GM18519 (cell line): ENCODE data around the gene URB2.
A peak's percentile ranks its signal among the peaks of the same experiment; 100 is the strongest.

Experiments used
- ATAC-seq: cut with Tn5 transposase; IDR thresholded peaks from one replicate; pipeline ENCODE4 v1.9.1; 2021; ENCODE audit warnings: mild to moderate bottlenecking, moderate library complexity; ENCODE audit not compliant: unreplicated experiment, low FRiP score

URB2 gene

DNA sequence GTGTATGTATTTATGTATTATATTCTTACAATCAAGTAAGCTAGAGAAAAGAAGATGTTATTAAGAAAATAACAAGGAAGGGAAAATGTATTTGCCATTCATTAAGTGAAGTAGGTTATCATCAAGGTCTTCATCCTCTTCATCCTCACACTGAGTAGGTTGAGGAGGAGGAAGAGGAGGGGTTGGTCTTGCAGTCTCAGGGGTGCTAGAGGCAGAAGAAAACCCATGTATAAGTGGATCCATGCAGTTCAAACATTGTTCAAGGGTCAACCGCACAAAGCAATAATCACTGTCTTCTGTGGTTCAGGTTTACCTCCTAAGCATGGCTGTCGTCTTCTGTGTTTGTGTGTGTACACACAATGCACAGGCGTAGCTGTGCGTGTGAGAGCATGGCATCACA lies 16.9 kb downstream of the URB2 start:
- ATAC-seq = no peak

DNA sequence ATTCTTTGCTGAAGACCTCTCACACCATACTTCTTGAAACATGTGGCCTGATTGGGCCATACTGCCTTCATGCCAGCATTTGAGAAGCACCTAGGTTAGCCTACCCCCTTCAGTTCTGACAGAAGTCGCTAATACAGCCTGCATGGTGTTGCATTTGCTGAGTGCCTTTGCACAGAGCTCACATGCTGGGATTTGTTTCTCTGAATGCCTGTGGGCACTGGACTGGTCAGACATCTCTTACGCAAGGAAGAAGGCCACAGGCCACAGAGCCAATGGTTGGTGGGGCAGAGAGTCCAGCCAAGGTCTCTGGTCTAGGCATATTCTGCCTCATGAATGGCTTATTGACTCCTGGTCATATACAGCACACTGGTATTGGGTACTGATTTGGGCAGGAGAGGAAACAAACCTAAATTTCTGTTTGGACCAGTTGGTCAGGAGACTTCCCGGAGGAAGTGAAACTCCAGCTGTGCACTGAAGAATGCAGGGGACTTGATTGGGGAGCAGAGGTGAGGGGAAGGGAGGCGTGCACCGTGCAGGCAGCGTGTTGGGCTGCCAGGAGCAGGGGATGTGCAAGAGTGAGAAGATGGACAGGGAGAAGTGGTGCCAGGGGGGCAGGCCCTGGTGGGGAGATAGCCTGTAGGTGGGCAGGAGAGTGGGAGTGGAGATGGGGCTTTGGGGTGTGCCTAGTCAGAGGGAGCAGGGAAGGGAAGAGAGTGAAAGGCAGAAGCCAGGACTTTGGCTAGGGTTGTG lies 18.1 kb downstream of the URB2 start:
- ATAC-seq = no peak

DNA sequence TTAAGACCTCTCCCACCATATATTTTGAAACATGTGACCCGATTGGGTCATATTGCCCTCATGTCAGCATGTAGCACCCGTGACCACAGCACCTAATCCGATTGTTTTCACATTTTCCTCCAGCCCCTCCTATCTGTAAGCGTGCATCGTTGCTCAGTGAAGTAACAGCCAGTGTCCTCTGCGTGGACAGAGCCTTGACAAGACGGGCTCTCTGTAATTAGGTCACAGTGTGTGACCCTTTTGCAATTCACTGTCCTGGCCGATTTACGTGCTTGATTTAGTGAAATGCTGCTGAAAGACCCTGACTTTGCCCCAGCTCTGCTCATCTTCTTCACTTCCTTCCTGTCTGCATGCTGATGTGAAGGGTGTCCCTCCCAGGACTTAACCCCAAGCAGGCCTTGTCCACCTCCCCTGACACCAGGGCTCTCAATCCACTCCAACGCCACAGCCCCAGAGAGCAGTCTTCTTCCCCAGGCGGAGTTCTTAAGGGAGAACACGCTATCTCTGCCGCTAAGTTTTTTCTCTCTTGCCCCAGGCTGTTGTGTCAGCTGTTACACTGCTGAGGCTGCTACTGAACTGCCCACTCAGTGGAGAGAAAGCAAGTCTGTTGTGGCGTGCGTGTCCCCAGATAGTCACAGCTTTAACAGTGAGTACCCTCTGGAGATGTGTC lies 19.4 kb downstream of the URB2 start:
- ATAC-seq = no peak

DNA sequence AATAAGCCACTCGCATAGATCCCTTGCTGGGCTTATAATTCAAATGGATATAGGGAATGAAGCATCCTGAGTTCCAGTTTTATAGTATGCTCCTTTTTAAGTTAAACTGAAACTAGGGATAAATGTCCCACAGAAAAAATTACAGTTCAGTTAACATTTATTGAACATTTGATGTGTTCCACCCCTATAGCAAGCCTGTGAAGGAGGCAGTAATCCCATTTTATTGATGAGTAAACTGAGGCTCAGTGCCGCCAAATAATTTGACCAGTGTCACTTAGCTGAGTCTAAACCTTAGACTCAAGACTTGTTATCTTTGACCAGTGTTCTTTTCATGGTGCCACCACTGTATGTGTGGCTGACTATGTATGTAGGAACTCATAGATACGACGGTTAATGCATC lies 22.4 kb downstream of the URB2 start:
- no peak for ATAC-seq

DNA sequence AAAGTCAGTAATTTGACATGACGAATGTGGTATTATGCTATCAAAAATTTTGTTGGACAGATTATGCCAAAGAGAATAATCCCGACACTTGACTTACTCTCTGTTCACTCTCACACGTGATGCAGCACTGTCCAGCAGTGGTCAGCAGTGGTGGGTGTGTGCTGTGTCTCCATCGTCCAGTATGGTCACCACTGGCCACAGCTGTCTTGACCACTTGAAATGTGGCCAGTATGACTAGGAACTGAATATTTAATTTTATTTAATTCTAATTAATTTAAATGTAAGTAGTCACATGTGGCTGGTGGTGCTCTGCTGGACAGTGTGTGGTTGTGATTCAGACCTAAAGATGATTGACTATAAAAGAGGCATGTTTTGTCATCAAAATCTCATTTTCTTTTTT lies 24.0 kb downstream of the URB2 start:
- no peak for ATAC-seq

DNA sequence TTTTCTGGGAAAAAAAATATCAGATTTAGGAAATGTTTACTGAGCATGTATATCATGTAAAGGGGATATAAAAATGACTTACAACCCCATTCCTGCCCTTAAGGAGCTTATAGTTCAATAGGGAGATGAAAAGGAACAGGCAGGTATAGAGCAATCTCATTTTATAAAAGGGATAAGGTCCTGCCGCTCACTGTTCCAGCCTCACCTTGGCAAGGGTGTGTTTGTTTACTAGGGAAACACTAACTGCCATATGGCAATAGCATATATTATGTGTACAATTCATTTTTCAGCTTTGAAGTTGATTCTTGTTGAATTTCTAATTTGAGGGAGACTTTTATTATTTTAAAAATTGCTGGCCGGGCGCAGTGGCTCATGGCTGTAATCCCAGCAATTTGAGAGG lies 25.5 kb downstream of the URB2 start:
- ATAC-seq = no peak

DNA sequence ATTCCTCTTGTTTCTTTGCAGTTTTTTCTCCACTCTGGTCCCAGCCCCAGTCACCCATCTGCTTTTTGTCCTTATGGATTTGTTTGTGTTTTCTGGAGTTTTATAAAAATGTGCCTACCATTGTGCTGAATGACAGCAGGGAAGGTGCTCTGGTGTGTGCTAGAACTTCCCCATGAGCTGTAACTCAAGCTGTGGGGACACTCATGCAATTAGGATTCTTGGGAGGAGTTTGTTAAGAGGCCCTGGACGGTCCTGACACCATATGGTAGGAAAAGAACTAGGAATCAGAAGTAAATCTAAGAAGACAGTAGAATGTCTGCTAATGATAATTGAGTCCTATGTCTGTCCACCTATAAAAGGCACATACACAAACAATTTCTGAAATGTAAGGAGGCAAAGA lies 27.4 kb downstream of the URB2 start:
- no peak for ATAC-seq

DNA sequence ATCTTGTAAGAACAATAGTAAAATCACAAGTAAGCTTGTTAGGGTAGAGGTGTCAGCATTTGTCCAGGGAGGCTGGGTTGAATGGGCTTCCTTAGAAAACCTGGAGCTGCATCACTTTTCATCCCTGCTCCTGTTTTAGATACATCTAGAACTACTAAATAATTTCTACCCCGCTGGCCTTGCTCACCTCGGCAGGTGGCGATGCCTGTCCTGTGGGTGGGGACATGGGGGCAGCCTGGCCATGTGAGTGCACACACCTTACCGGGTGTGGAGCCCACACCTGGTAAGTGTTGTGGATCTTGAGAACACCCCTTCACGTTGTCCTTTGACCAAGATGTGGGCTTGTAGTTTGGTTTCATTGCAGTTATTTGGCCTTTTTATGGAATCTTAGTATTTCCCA lies 29.7 kb downstream of the URB2 start:
- no peak for ATAC-seq

DNA sequence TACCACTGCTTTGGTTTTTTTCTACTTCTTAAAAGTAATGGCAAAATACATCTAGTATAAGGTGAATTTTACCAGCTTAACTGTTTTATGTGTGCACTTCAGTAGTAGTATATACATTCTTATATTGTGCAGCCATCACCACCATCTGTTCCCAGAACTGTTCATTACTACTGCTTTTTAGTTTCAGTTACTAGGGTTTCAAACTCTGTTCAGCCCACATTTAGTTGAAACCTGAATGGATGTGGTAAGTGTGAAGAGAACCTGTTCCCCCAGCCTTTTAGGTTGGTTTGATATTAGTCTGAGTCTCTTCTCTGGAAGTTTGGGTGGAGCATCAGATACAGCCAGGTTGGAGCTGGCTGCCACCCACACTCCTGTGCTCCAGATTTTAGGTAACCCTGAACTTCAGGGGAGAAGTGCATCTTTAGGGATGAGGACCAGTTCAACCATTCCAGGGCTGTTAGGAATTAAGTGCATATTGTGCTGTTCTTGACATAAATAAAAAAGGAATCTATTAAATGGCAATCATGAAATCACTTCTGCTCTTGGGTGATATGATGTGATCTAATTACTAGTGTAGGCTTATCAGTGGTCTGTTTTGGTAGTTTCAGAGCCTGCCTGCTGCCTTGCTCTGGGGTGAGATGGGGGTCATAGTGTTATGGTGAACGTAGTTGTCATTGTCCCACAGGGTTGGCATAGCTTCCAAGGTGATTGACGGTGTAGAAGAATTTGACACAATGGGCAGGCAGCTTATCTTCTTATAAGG lies 32.1 kb downstream of the URB2 start:
- ATAC-seq = no peak

DNA sequence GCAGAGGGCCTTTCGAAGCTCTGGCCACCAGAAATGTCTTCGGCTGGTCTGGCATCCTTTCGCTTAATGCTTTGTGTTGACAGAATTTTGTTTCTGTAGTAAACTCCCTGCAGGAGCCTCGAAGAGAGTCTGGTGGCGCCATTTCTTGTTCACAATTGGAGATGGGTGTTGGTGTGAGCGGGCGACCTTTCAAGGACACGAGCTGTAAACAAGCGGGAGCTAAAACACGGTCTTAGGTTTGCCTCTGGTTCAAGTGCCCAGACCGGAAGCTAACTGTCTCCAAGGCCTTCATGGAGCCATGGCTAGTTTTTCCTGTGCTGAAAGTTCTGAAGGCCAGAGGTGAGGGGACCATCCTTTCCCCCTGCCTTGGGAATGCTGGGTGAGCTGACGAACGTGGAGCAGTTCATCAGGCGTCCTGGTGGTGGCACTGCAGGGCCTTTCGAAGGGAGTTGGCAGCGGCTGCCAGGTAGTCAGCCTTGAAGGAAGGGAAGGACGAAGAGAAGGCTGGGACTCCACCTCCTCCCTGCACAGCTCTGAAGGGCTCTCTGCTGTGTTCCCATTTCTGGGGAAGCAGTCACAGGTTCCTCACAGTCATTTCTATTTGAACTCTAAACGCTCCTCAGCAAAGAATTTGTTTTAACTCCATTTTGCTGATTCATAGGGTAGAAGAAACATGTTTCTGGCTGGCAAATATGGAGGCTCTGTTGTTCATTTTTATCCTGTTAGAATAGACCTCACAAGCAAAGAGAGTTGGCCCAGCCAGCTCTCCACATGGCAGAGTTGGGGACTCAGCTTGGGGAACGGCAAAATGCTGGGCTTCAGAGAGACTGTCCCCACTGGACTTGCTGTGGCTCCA lies 35.2 kb downstream of the URB2 start:
- peak; percentile 62 for ATAC-seq

DNA sequence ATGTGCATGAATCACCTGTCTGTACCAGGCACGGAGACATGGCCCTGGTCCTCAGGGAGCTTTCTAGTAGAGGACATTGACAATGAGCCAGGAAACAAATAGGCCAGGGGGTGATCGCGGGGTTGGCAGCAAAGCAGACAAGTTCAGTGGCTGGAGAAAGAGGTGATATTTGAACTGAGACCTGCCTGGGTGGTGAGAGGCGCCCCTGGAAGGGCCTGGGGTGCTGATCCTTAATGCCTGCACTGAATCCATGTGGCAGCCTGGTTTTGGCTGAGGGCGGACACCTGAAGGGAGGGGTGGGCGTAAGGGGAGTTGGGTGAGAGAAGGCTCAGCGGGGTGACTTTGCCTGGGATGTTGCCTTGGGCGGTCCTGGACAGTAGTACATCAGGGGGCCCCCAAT lies 35.9 kb downstream of the URB2 start:
- ATAC-seq = no peak

DNA sequence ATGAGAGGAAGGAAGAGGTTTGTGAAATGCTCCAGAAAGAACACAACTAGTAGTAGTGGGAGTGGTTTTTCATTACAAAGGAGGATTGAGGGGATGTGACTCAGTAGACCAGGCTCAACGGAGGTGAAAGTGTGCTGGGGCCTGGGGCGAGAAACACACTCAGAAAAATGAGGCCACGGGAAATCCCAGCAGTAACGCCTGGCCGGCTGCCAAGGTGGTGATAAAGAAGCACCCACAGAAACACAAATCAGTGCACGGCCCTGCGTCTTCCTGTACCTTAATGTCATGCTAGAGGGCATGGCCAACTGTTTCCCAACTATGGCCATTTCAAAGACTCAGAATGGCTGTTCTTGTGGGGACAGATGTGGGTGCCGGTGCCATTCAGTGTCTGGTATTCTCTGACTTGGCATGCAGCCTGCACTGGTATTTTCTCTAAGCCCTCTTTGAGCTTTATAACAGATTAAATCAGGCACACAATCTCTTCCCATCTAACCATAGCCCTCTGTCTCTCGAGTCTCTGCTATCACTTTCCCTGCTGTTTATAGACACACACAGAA lies 38.2 kb downstream of the URB2 start:
- no peak for ATAC-seq

DNA sequence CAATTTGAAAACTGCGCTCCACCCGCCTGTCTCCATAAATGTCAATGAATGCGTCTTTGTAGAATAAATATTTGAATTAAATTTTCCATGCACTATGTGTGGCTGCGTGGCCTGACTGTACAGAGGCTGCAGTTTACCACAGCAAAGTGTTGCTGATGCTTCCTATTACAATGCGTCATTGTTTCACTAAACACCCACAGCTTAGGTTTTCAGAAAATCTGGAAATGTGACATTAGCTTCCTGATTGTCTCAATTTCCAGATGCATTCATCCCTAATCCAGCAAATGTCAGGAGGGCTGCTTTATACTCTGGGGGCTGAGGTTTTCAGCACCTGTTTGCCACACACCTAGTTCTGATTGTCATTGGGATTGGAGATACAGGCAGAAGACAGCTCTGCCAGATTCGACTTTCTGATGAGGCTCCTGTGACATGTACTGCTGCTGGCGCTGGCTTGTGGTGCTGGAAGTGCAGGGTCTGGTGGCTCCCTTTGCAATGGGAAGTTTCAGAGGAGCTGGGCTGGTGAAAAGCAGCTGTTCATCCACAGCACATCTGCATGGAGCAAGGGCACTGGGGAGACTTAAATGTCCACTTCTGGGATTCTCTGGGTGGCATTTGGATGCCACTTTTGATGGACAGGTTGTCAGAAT lies 40.0 kb downstream of the URB2 start:
- ATAC-seq = no peak

DNA sequence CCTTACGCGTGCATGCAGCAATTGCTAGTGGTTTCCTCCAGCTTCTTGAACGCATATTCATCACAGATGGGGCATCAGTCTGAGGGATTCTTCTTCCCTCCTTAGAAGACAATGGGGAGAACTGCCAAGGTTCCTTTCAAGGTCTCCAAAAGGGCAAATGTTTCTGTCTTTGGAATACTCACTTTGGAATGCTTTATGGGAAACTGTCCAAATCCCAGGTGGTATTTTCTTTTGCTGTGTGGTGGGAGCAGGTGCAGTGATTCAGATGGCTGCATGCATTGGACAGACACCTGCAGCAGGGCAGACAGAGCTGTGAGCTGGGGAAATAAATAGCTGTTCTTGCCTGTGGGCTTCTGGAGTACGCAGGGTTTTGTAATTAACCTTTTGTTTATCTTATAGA lies 40.5 kb downstream of the URB2 start:
- ATAC-seq = no peak

DNA sequence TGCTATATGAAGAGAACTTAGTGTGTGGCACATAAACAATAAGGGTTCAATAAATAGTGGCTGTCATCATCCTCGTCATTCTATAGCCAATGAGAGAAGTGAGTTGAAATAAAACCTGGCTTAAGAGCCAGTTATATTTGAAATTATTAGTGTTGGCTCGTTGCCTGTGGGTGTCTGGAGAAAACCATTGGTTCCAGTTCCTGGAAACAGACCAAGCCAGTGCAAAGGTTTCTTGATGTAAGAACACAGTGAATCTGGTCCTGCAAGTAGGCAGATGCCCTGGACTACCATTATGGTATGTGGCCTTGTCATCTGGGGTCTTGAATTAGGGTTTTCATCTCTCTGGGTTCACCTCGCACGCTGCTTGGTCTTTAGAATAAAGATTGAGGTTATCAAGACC lies 43.3 kb downstream of the URB2 start:
- ATAC-seq = no peak

DNA sequence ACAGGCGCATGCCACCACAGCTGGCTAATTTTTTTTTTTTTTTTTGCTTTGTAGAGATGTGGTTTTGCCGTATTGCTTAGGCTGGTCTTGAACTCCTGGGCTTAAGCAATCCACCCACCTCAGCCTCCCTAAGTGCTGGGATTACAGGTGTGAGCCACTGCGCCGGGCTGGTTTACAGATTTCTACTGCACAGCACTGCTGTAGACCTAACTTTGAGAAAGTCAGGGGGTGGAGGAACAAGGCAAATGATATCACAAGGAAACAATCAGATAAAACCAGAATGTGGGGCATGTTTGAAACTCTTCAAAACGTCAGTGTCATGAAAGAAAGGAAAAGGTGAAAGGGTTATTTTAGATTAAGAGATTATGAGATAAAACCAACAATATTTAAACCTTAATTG lies 45.3 kb downstream of the URB2 start:
- ATAC-seq = no peak

DNA sequence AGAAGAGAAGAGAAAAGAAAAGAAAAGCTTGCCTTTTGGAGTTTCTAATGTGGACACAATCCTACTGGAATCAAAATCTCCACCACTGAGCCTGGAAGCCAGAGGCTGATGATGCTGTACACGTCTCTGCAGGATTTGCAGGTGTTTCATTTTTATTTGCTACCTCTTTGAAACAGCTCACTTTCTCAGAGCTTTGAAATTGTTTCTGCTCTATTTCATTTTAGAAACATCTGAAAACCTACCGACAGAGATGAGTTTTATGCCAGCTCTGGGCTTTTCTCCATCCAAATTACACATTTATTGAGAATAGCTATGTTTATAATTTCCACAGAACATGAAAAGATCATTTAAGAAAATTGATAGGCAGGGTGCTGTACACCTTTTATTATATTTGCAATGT lies 46.2 kb downstream of the URB2 start:
- no peak for ATAC-seq

DNA sequence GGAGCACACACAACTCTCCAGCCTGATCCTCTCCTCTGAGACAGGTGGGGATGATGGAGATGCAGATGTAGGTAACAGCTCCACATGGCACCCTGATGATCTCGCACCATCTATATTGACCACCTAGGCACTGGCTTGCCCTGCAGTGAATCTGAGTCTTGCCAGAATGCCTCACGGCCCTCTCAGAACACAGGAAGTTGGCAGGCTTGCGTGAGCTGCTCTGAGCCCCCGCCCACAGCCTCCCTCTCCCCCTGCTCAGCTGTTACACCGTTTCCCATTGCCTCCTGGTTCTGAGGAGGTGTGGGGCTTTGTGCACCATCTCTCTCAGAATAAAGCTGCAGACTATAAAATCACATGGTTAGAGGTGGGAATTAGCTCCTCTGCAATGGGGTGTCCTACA lies 48.0 kb downstream of the URB2 start:
- ATAC-seq = no peak

DNA sequence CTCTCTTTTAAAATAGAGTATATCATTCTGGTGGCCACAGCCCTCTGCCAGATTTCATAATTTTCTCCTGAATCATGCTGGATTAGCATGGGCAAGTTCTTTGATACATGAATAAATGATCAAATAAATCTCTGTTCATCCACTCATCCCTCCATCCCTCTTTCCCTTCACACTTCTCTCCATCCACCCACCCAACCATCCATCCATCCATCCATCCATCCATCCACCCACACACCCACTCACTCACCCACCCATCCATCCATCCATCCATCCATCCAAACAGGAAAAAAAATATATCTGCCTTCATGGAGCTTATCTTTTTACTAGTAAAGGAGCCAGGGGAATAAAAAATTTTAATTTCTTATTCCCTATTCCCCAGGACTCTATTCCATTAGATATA lies 49.3 kb downstream of the URB2 start:
- no peak for ATAC-seq

DNA sequence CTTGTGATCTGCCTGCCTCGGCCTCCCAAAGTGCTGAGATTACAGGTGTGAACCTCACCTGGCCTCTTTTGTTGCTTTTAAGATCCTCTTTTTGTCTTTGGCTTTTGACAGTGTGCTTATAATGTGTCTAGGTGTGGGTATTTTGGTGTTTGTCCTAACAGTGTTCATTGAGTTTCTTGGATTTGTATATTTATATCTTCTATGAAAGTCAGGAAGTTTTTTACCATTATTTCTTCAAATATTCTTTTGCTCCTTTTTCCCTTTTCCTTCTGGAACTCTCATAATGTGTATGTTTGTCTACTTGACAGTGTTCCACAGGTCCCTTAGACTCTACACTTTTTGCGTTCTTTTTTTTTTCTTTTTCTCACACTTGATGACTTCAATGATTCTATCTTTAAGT lies 59.1 kb downstream of the URB2 start:
- ATAC-seq = no peak
